HG03280 (cell line): ENCODE results near the gene CACNA1D.

ENCODE experiments used
- ATAC-seq: cut with Tn5 transposase; IDR thresholded peaks from one replicate; pipeline ENCODE4 v1.9.1; 2021; ENCODE audit warnings: mild to moderate bottlenecking, moderate library complexity; ENCODE audit not compliant: unreplicated experiment

The CACNA1D gene

DNA sequence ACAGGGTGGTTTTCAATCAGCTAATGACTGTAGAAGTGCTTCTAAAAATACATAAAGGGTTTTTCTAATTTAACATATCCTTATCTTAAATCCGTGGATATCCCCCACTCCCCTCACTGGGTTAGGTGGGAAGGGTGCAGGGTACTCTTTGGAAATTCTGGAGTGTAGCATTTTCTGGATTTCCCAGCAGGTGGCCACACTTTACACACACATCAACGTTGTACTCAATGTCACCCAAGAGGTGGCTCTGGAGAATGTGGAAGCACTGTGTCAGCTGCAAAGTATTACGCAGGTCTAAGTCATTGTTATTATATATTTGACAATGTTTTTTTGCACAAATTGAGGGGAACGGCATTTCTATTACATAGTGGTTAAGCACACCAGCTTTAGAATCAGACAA, 183.0 kb downstream of the CACNA1D start:
- no peak for ATAC-seq

DNA sequence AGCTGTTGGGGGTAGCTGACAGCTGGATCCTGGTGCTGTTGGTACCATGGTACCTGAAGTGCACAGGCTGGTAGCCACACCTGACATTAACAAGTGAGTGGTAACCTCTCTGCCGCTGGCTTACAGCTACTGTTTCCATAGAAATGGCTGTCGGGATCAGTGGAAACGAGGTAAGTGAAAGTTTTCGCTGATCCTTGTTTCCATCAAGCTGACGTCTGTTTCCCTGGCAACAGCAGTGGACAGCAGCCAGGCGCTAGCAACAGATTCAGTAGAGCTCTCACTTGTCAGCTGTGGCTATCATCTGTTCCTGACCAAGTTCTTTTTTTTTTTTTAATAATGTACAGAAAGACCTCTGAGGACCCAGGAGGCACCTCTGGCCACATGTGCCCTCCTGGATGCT, 185.6 kb downstream of the CACNA1D start:
- ATAC-seq, result no peak

DNA sequence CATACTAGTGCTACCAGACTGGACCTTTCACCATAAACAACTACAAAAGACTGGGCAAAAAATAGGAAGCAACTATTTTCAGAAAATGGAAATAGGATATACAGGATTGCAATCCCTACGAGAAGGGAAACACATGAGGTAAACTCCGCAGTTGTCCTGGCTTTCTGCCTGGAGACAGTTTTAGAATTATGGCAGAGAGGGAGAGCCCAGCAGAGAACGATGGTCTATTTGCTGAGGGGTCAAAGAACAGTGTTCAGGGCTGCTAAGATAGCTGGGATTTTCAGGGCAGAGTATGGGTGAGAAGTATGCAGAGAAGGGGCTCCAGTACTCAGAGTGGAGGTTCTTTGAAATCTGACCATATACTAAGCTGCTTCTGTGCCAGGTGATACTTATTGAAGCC, 188.4 kb downstream of the CACNA1D start:
- ATAC-seq, result no peak

DNA sequence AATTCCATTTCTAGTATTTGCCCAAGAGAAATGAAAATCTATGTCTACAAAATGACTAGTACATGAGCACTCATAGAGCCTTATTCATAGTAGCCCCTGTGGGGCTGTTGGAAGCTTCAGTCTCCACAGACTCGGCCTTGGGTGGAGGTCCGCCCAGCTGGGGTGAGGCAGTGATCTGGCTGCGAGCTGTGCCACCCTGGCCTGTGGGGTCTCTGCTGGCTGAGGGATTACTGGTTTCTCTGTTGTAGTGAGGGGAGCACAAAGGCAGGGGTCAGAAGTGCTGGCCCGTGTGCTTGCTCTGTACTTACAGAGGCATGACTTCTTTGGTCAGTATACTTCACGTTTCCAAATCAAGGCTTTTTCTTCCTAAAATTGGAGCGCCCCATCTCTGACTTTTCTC, 193.7 kb downstream of the CACNA1D start:
- ATAC-seq, result no peak

DNA sequence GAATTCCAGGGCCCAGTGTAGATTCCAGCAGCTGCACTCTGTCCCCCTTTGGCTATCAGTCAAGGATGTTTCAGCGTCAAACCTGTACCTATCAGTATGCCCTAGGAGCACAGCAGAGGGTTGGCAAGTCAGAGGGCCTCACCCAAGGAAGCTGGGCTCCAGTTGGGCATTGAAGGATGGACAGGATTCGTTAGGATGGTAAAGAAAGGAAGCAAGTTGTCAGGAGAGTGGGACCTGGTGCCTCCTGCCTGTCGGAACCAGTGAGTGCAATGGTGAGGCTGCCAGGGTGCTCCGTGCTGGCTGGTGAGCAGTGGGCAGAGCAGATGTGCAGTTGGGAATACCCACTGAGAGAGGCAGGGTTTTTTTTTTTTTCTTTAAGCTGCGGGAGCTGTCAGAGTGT, 194.6 kb downstream of the CACNA1D start:
- no peak for ATAC-seq

DNA sequence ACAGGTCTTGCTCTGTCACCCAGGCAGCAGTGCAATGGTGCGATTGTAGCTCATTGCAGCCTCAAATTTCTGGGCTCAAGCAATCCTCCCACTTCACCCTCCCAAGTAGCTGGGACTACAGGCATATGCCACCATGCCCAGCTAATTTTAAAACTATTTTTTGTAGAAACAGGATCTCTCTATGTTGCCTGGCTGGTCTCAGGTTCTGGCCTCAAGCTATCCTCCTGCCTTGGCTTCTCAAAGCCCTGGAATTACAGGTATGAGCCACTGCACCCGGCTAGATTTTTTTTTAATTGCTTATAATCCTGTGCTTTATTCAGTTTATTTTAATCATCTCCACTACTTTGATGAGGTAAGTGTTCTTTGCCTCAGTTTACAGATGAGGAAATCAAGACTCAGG, 195.3 kb downstream of the CACNA1D start:
- ATAC-seq, result no peak

DNA sequence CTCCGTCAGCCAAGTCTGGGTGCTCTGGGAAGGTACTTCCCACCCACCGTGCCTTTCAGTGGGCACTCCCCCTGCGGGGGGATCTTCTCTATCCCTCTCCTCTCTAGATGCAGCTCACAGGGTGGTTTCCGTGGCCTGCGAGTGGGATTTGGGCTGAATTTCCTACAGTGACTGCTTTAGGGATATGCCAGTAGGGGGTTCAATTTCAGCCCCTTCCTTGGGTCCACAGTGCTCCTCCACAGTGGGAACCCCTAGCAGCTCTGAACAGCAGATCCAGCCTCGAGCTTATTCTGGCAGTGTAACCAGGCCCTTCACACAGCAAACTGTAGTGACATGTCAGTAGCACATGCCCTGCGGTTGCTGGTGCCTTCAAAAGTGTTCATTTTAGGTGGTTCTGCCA, 196.1 kb downstream of the CACNA1D start:
- ATAC-seq, result no peak

DNA sequence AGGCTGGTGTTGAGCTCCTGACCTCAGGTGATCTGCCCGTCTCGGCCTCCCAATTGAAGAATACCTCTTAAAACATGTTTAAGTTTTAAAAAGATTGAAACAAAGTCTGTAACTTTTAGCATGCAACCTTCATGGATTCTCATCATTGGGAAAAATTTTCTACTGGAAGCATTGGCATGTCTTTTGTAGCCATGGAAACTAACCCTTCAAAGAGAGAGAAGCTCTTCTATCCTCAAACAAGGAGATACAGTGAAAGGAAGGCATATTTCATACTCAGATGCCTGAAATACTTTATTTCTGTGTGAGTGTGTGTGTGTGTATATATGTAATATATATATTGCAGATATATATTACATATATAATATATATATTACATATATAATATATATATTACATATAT, 196.9 kb downstream of the CACNA1D start:
- ATAC-seq, result no peak

DNA sequence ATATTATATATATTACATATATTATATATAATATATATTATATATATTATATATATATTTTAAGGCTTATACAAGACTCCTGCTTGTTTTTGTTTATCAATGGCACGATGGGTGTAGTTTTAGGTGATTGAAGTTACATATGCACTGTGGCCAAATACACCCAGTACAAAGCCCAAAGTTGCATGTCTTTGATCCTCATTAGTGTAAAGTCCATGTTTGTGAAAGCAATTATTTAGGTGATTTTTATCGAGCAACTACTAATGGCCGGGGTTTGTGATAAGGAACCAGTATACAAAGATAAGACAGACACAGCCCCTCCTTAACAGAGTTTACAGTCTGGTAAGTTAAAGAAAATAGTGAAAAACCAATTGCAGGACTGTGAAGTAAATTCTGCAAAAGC, 197.5 kb downstream of the CACNA1D start:
- no peak for ATAC-seq

DNA sequence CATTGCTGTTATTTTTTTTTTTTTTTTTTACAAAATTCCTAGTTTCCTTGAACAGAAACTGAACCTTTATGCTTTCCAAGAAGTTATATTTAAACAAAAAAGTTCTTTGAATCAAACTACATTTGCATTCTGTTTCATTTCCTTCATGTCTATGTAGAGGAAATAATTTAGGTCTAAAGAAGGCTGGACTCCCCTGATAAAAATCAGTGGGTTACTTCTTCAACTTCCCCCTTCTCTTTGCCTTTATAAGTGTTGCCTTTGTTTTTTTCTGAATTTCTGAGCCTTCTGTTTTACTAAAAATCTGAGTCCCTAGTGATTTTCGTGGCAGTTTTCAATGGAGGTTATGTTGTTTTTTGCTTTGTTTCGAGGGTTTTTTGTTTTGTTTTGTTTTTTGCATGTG, 199.0 kb downstream of the CACNA1D start:
- ATAC-seq, result no peak

DNA sequence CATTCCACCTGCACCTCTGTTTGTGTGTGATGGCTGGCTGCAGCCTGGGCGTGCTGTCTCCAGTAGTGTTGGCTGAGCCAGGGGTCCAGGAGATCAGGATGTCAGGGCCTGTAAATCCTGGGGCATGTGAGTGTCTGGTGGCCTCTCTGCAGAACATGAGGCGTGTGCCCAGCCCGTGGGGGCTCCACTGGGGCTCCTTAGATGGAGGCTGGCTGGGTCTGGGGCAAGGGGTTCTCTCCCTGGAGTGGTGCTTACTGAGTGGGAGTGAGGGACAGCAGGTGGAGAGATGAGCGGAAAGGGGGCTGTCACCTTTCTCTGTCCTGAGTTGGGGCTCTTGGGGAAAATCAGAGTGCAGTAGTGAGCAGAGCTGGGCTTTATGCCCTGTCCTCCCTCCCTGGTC, 199.6 kb downstream of the CACNA1D start:
- ATAC-seq, result no peak

DNA sequence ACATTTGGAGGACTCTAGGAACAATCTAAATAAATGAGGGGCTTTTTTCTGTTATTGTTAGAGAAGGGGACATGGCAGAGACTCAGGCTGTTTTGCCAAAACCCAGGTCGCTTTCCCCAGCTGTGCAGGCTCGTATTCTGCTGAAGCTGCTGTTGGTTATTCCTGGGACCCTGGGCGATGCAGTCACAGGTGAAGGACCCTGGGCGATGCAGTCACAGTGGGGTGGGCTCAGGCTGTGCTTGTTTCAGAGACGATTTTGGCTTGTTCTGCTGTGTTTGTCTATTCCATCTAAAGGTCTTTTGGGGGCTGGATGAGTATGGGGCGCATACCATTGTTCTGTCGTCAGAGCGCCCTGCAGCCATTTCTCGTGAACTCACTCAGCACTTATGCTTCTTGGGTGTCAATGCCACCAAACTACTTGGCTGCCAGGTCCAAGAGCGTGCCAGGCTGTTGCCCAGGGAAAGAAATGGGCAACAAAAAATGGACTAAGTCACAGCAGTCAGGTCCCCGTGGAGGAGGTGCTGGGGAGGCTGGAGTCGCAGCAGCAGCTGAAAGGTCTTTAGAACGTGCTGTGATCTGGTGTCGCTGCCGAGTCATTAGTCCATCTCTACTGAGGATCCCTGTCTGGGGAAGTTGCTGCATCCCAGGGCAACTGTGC, 200.4 kb downstream of the CACNA1D start:
- ATAC-seq, result no peak

DNA sequence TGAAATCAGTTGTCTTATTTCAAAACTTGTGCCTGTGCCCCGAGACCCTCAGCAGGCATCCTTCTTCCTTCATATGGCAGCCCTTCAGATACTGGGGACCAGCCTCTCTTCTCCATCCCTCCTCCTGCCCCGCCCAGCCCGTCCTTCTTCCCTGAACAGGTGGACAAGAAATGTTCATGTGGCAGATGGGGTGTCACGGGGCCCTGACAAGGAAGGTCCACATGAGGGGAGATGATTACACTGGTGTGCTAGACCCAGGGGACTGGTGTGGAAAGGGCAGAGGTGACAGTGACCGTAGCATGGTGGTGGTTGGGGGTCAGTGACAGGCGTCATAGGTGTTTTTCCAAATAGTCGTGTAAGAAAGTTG, 200.9 kb downstream of the CACNA1D start:
- ATAC-seq, result no peak

DNA sequence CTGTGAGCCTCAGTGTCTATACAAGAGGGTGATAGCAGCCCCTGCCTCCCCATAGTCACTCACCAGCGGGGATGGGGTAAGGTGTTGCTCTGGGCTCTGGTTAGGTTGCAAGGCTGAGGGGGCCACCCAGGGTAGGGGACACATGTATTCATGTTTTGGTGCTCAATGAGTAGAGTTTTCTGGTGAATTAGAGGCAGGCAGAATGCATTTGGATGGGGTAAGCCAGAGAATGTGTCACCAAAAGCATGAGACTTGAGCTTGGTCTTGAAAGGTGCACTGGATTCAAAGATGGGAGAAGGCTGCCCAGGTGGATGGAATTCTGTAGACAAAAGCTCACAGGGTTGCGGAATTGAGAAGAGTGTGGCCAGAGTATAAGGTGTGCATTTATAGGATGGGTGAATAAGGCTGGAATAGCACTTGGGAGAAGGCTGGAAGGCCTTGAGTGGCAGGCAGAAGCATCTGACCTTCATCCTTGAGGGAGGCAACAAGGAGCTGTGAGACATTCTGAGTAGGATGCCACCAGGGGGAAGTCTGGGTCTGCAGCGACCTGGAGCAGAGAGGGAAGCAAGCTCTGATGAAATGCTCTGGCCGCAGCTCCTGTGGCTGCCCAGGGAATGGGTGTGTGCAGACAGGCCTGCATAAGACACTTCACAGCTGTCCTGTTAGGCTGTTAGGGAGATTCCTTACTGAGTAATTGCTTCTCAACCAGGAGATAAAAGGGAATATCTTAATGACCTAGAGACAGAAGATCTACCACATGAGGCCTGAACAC, 202.2 kb downstream of the CACNA1D start:
- no peak for ATAC-seq

DNA sequence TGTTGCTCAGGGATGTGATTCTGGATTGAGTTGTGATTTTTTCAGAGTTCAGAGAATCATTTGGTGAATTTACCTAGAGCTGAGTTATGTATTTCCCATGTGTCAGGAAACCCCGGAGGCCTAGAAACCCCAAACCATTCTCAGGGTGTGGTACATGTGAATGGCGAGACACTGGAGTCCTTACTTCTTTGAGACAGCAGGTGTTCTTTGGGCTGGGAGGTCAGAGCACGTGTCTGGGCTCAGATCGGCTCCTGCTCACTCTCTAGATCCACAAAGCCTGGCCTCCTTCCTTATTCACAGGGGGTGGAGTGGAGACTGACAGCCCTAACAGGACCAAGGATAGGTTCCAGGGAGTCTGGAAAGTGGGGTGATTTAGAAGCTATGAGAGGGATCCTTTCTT, 206.0 kb downstream of the CACNA1D start:
- ATAC-seq, result no peak

DNA sequence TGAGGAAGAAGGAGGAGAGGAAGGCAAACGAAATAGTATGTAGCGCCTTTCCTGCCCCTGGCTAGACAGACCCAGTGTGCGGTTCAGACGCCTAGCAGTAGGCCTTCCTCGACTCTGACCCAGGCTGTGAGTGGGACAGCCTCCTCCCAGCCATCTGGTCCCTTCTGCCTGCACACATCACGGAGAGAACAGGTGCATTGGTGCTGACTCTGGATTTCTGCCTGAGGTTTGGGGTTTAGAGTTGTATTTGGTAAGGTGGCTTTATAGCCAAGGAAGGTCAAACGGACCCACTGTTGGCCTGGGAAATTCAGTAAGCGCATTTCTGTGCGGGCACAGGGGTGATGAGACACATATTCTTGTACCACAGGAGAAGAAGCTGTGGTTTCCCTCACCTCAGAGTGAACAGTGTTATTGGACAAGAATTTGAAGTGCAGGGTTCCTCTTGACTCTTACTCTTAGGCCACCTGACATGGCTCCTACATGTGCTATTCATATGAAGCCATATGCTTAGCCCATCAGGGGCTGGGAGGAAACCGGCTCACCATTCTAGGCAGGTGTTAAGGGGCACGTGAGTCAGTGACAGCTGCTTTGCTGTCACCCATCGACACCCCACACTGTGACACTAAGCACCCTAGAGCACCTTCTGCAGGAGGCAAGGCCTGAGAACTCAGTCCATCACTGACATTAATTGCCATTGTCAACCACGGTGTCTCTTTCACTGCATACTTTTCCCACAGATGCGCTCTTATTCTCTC, 208.5 kb downstream of the CACNA1D start:
- ATAC-seq, result no peak

DNA sequence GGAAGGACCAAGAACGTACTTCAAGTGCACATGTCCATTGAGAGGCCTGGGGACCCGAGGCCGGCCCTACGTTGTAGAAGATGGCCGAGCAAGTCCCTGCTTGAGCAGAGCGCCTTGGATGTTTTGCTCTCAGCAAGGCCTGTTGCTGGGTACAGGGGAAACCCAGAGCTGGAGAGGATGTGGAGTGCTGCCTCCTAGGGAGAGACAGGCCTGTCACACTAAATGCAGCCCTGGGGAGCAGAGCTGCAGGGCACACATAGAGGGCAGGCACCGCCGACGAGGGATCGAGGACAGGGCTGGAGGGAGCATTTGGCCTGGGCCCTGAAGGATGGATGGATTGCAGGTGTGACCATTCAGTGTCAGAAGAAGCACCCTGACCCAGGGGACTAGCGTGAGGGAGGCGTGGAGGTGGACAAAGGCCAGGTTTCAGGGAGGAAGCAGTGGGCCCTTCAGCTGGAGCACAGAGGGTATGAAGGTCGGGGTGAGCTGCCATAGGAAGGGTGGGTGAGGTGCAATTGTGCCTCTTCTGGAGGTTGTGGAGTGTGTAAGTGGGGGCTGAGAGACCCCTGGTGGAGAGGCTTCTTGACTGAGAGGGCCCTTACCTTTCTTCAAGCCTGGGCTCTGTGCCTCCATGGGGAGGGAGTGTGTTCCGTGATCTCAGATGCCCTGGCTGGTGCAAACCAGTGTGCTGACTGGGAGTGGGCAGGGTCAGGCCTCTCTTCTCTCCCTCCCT, 209.4 kb downstream of the CACNA1D start:
- no peak for ATAC-seq

DNA sequence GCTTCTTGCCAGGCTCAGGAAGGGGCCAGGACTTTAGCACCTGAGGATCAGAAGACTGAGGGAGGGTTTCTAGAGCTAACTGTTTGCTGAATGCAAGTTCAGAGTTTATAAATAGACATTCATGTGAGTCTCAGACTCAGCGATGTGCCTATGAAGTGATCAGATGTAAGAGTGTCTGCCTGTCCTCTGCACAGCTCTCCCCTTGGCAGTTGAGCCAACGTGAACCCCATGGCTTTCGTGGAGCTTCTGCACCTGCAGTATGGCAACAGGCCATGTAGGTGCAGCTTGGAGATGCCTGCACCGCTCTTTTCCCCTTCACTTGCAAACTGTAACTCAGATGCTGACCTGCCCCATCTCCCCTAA, 209.9 kb downstream of the CACNA1D start:
- ATAC-seq, result no peak

DNA sequence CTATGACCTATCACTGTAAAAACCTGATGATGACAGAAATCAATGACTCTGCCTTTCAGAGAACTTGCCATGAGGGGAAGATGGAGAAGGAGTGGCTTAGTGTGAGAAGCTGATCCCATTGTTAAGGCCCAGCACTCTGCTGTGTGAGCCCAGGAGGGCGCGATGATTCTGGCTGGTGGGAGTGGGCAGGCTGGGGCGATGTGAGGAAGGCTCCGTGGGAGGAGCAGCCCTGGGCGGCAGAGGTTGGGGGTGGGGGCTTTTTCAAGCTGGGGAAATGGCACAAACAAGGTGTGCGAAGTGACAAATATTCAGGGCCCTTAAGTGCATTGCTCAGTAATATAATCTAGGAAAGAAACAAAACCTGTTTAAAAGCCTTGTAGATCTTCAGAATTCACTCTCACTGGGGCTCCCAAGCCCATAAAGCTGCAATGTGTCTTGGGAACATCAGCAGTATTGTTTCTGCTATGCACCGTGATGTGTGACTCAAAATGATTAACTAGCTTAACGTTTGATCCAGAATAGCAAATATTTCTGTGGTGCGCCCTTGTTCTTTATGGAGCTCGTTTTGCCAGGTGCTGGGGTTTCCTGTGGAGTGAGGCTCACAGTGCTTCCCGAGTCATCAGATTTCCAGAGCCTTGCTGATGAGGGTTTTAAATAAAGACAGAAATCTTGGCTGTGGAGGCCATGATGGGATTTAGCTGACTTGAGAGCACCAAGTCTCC, 210.8 kb downstream of the CACNA1D start:
- ATAC-seq, result no peak

DNA sequence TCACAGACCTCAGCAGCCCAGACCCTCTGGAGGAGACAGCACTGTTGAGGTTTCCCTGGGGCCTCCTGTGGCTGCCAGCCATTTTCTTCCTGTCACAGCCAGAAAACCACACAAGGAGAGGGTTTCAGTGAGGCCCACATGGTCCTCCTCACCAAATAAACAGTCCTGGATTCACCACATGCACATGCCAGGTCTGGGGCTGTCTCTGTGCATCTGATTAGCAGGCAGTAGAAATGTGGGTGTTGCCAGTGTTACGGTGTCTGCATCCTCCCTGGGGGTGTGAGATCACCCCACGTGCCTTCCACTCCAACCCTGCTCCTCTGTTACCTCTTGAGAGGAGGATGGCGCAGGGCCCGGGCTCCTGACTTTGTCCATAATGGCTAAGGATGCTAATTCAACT, 211.4 kb downstream of the CACNA1D start:
- no peak for ATAC-seq

DNA sequence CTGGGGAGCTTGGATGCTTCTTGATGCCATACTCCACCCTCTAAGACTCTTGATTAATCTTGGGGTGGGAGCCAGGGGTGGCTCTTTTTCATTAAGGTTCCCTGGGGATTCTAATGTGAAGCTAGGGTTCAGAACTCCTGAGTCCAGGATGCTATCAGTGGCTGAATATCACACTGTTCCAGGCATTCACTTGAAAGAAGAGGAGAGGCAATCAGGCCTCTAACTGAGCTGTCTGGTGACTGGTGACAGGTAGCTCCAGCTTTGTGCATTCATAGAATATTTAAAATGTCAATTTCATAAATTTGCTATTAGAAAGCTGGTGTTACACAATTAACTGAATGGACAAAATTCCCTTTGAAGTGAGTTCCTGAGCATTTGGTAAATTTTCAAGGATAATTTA, 212.8 kb downstream of the CACNA1D start:
- ATAC-seq, result no peak
